ENCODE results near the gene PWP2. TPM values are rescaled to one million over a fixed set of nuclear protein-coding genes. Genes with fewer than 3 reads are reported as not detected.
"Not testable (repeated sequence)": the region's sequence is repeated elsewhere in the genome, so short reads cannot be mapped to it uniquely, and the experiment has no call there.

PWP2 gene
- total RNA-seq, 1 experiment from 2014 or later: 1.4 TPM

GRCh38 chr21:44159349-44160297, 52.4 kb downstream of the PWP2 start:
- not testable (repeated sequence) for DNase-seq; H3K36me3 ChIP-seq; H3K9me3 ChIP-seq (replicated peaks); H3K4me3 ChIP-seq; H3K27me3 ChIP-seq; H3K4me1 ChIP-seq; H3K27ac ChIP-seq

GRCh38 chr21:44160298-44160672, 53.1 kb downstream of the PWP2 start:
- not testable (repeated sequence) for H3K9me3 ChIP-seq (replicated peaks); H3K4me3 ChIP-seq; H3K27ac ChIP-seq; DNase-seq; H3K4me1 ChIP-seq; H3K27me3 ChIP-seq; H3K36me3 ChIP-seq

- not testable (repeated sequence) for H3K4me1 ChIP-seq; H3K27ac ChIP-seq; H3K9me3 ChIP-seq (replicated peaks); H3K36me3 ChIP-seq; H3K27me3 ChIP-seq; DNase-seq; H3K4me3 ChIP-seq
Measured at GRCh38 chr21:44160821-44161220, 53.6 kb downstream of the PWP2 start.

GRCh38 chr21:44163167-44163653, 56.0 kb downstream of the PWP2 start:
- not testable (repeated sequence) for H3K9me3 ChIP-seq (replicated peaks); DNase-seq; H3K4me3 ChIP-seq; H3K27me3 ChIP-seq; H3K4me1 ChIP-seq; H3K27ac ChIP-seq; H3K36me3 ChIP-seq

GRCh38 chr21:44165933-44166332, 58.7 kb downstream of the PWP2 start:
- not testable (repeated sequence) for H3K9me3 ChIP-seq (replicated peaks); H3K27ac ChIP-seq; DNase-seq; H3K36me3 ChIP-seq; H3K4me1 ChIP-seq; H3K27me3 ChIP-seq; H3K4me3 ChIP-seq

- not testable (repeated sequence) for H3K27me3 ChIP-seq; H3K36me3 ChIP-seq; H3K4me1 ChIP-seq; H3K4me3 ChIP-seq; H3K9me3 ChIP-seq (replicated peaks); DNase-seq; H3K27ac ChIP-seq
Measured at GRCh38 chr21:44167527-44167926, 60.3 kb downstream of the PWP2 start.

GRCh38 chr21:44170326-44170725, 63.1 kb downstream of the PWP2 start:
- not testable (repeated sequence) for H3K27ac ChIP-seq; H3K27me3 ChIP-seq; H3K4me3 ChIP-seq; H3K36me3 ChIP-seq; H3K9me3 ChIP-seq (replicated peaks); H3K4me1 ChIP-seq; DNase-seq

GRCh38 chr21:44170863-44171262, 63.7 kb downstream of the PWP2 start:
- not testable (repeated sequence) for DNase-seq; H3K27me3 ChIP-seq; H3K36me3 ChIP-seq; H3K9me3 ChIP-seq (replicated peaks); H3K4me1 ChIP-seq; H3K27ac ChIP-seq; H3K4me3 ChIP-seq

- not testable (repeated sequence) for H3K4me3 ChIP-seq; H3K27ac ChIP-seq; H3K4me1 ChIP-seq; H3K36me3 ChIP-seq; DNase-seq; H3K9me3 ChIP-seq (replicated peaks); H3K27me3 ChIP-seq
Measured at GRCh38 chr21:44171962-44172572, 64.9 kb downstream of the PWP2 start.

GRCh38 chr21:44172741-44173140, 65.5 kb downstream of the PWP2 start:
- H3K9me3 ChIP-seq (replicated peaks); H3K27ac ChIP-seq; DNase-seq; H3K36me3 ChIP-seq; H3K4me1 ChIP-seq; H3K4me3 ChIP-seq; H3K27me3 ChIP-seq: not testable (repeated sequence)

GRCh38 chr21:44175189-44175588, 68.0 kb downstream of the PWP2 start:
- H3K36me3 ChIP-seq; H3K27me3 ChIP-seq; H3K4me1 ChIP-seq; DNase-seq; H3K4me3 ChIP-seq; H3K27ac ChIP-seq; H3K9me3 ChIP-seq (replicated peaks): not testable (repeated sequence)

- not testable (repeated sequence) for H3K27me3 ChIP-seq; H3K9me3 ChIP-seq (replicated peaks); H3K36me3 ChIP-seq; DNase-seq; H3K4me1 ChIP-seq; H3K4me3 ChIP-seq; H3K27ac ChIP-seq
Measured at GRCh38 chr21:44176127-44176526, 68.9 kb downstream of the PWP2 start.

Other genes with a start within 250 kb of the PWP2 start
- gene AGPAT3, start 242.2 kb upstream of the PWP2 start, total RNA-seq (2014; rRNA removed; shearing (Covaris generic)): 16.4 and 18.3 TPM in 2 replicates
- 24.6 and 31.0 TPM in 2 replicates for gene TRAPPC10, start 95.1 kb upstream of the PWP2 start, total RNA-seq (2014; rRNA removed; shearing (Covaris generic))
- 5.1 and 6.5 TPM in 2 replicates for gene GATD3, start 26.3 kb downstream of the PWP2 start, total RNA-seq (2014; rRNA removed; shearing (Covaris generic))
- 0.13 TPM in 1 of 2 replicates, not detected in the other for gene ICOSLG, start 133.5 kb downstream of the PWP2 start, total RNA-seq (2014; rRNA removed; shearing (Covaris generic))
- not detected in 2 replicates for gene DNMT3L, start 154.5 kb downstream of the PWP2 start, total RNA-seq (2014; rRNA removed; shearing (Covaris generic))
- gene AIRE, start 178.5 kb downstream of the PWP2 start, total RNA-seq (2014; rRNA removed; shearing (Covaris generic)): 0.10 TPM in 1 of 2 replicates, not detected in the other
- gene PFKL, start 192.7 kb downstream of the PWP2 start, total RNA-seq (2014; rRNA removed; shearing (Covaris generic)): 49.8 and 50.7 TPM in 2 replicates
- 7.5 and 8.2 TPM in 2 replicates for gene CFAP410, start 232.0 kb downstream of the PWP2 start, total RNA-seq (2014; rRNA removed; shearing (Covaris generic))
- 0.61 and 0.87 TPM in 2 replicates for gene TRPM2, start 246.2 kb downstream of the PWP2 start, total RNA-seq (2014; rRNA removed; shearing (Covaris generic))

Data from SJCRH30 (cell line).